ENCODE results near the gene PRIM1. TPM values are rescaled to one million over a fixed set of nuclear protein-coding genes. Genes with fewer than 3 reads are reported as not detected.
A peak's percentile ranks its signal among the peaks of the same experiment; 100 is the strongest.

PRIM1 gene
- total and polyA plus RNA-seq, 4 experiments from 2014 or later = 30.2 to 46.9 (median 39.7) TPM

DNA sequence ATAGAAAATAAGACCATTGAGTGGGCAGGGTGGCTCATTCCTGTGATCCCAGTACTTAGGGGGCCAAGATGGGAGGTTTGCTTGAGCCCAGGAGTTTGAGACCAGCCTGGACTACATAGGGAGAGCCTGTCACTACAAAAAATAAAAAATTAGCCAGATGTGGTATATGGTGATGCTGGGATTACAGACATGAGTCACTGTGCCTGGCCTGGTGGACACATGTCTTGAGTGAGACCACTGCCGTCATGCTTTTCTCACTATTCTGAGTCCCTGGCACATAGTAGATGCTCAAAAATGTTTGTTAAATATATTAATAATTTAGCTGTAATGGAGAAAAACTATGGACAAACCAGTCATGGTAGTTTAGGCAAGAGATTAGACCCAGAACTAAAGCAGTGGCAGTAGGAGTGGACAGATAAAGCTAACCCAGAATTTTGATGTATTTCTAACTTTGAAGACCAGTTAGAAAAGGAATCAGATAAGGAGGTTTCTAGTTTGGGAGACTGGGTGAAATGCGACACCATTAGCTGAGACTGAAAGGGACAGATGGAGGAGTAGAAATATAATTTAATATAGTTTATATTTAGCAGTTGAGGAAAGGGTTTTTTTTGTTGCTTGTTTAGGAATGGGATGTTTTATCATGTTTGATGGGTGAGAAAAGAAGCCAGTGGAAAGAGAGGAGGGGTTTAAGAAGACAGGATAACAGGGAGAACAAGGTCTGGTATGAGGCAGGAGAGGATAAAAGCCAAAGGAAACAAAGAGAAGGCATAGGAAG, 56.6 kb downstream of the PRIM1 start:
- H3K36me3 Mint-ChIP-seq = no peaks in the 10 kb centered on the region
- intact Hi-C loops (cut with micrococcal nuclease) = no loop called here
- H3K4me3 ChIP-seq (ENCODE audit: low read length in 2 of 2) = no peak overlapping the region
- no peak overlapping the region for H3K27ac ChIP-seq (ENCODE audit: low read depth, low read length)
- peak overlapping the region in 3 of 7 donors; percentile 13 to 38 (median 30) for H3K27ac Mint-ChIP-seq
- H3K4me1 Mint-ChIP-seq = peaks cover 0 to 1% (median 0%) of the 10 kb centered on the region in 4 donors
- H3K27me3 ChIP-seq (ENCODE audit: insufficient read depth, low read length) = no peaks in the 10 kb centered on the region
- no peaks in the 10 kb centered on the region for H3K9me3 Mint-ChIP-seq
- no peak overlapping the region for H3K4me3 Mint-ChIP-seq
- no peaks in the 10 kb centered on the region for H3K4me1 ChIP-seq (ENCODE audit: insufficient read depth, low read length)
- no peaks in the 10 kb centered on the region for H3K9me3 ChIP-seq (ENCODE audit: control insufficient read depth in 1 of 2, low read length in 2 of 2)
- H3K36me3 ChIP-seq (ENCODE audit: insufficient read depth, low read length) = no peaks in the 10 kb centered on the region
- POLR2A ChIA-PET (ENCODE audit: partially characterized antibody) = no interaction called here
- CTCF ChIA-PET (ENCODE audit: partially characterized antibody) = no interaction called here
- no peaks in the 10 kb centered on the region for H3K27me3 Mint-ChIP-seq
- DNase-seq = no peak

DNA sequence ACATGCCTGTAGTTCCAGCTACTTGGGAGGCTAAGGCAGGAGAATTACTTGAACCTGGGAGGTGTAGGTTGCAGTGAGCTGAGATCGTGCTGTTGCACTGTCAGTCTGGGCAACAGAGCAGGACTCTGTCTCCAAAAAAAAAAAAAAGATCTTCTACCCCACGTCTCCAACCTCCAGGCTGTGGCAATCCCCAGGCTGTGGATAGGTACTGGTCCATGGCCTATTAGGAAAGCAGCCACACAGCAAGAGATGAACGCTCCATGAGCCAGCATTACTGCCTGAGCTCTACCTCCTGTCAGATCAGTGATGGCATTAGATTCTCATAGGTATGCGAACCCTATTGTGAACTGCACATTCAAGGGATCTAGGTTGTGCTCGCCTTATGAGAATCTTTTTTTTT, 58.0 kb downstream of the PRIM1 start:
- no peak overlapping the region for H3K27ac ChIP-seq (ENCODE audit: low read depth, low read length)
- Mint-ChIP-seq H3K36me3 (no peaks in the 10 kb centered on the region), H3K4me1 (peaks cover 0 to 3% (median 2%) of the 10 kb centered on the region in 4 donors), H3K27me3 (no peaks in the 10 kb centered on the region), H3K9me3 (no peaks in the 10 kb centered on the region), H3K27ac (no peak overlapping the region), H3K4me3 (no peak overlapping the region)
- intact Hi-C loops (cut with micrococcal nuclease) = no loop called here
- H3K9me3 ChIP-seq (ENCODE audit: control insufficient read depth in 1 of 2, low read length in 2 of 2) = no peaks in the 10 kb centered on the region
- no peak for DNase-seq
- ChIA-PET POLR2A (ENCODE audit: partially characterized antibody) (no interaction called here), CTCF (ENCODE audit: partially characterized antibody) (interaction anchor here (0.6 to 0.7 kb wide), 2 partner anchors 17 to 311 kb away, joined by 3 read pairs; no protein-coding TSS in a partner anchor)
- no peaks in the 10 kb centered on the region for H3K27me3 ChIP-seq (ENCODE audit: insufficient read depth, low read length)
- H3K36me3 ChIP-seq (ENCODE audit: insufficient read depth, low read length) = no peaks in the 10 kb centered on the region
- no peak overlapping the region for H3K4me3 ChIP-seq (ENCODE audit: low read length in 2 of 2)
- peaks cover 3% of the 10 kb centered on the region for H3K4me1 ChIP-seq (ENCODE audit: insufficient read depth, low read length)

DNA sequence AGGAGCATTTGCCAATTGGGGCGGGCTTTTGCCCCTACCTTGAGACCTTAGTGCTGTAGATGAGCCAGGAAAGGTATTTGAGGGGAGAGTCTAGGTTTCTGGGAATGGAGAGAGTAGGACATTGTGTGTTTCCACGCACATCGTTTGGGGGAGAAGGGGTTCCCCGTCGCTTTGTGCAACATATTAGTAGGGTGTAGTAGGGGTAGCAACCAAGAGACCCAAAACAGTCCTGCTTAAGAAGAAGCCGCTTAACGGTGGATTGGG, 63.3 kb downstream of the PRIM1 start:
- H3K27ac Mint-ChIP-seq = peak overlapping the region; percentile 96 to 100 (median 100)
- no peaks in the 10 kb centered on the region for H3K36me3 ChIP-seq (ENCODE audit: insufficient read depth, low read length)
- POLR2A ChIA-PET (ENCODE audit: partially characterized antibody) = interaction anchor here (0.7 to 10.9 kb wide), 24 partner anchors 10 to 585 kb away, joined by 3 to 247 read pairs (median 8); partner anchors contain the start of genes ATP5F1B, BAZ2A, NACA and PA2G4
- no peaks in the 10 kb centered on the region for H3K9me3 ChIP-seq (ENCODE audit: control insufficient read depth in 1 of 2, low read length in 2 of 2)
- no peak for DNase-seq
- CTCF ChIA-PET (ENCODE audit: partially characterized antibody) = interaction anchor here (0.7 to 2.3 kb wide), 9 partner anchors 20 to 435 kb away, joined by 3 to 7 read pairs (median 3); partner anchors contain the start of gene NACA
- no peaks in the 10 kb centered on the region for H3K27me3 ChIP-seq (ENCODE audit: insufficient read depth, low read length)
- H3K27ac ChIP-seq (ENCODE audit: low read depth, low read length) = peak overlapping the region; percentile 99
- H3K27me3 Mint-ChIP-seq = no peaks in the 10 kb centered on the region
- H3K4me3 ChIP-seq (ENCODE audit: low read length in 2 of 2) = peak overlapping the region; percentile 83 to 99
- H3K4me1 Mint-ChIP-seq = peaks cover 16 to 48% (median 24%) of the 10 kb centered on the region in 4 donors
- H3K4me3 Mint-ChIP-seq = peak overlapping the region; percentile 99 to 100 (median 100)
- peaks cover 36% of the 10 kb centered on the region for H3K4me1 ChIP-seq (ENCODE audit: insufficient read depth, low read length)
- no peaks in the 10 kb centered on the region for H3K9me3 Mint-ChIP-seq
- H3K36me3 Mint-ChIP-seq = peaks cover 12 to 34% of the 10 kb centered on the region in 2 donors
- intact Hi-C loops (cut with micrococcal nuclease) = loop anchor here (1.0 to 5.0 kb wide), 8 partner anchors 37 to 561 kb away; partner anchors contain the start of genes BAZ2A, ESYT1, NACA and NEMP1

DNA sequence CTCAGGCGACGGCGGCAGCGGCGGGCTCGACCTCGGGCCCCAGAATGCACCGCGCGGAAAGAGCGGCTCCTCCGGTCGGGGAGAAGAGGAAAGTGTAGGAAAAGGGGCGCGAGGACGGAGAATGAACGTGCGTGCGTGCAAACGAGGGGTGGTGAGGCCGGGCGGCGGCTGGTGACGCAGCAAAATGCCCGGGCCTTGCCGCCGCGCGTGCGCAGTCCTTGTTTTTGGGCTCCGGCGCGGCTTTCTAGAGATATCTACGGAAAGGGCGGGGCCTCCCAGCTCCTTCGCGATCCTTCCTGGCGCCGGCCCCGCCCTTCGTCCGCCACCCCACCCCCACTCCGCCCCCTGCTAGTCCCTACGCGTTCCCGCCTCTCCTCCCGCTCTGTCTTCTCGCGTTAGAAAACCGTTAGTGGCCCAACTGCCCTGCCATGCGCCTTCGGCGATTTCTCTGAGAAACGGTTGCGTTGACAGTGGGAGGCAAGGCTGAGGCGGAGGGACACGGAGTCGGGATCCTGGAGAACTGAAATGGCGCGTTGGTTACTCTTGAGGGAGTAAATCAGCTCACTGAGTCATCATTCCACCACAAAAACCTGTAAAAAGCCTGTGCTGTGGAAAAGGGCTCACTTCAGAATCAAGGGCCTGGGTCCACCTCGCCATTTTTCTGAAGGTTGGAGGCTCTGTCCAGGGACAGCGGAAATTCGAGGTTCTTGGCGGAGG, 63.8 kb downstream of the PRIM1 start, which contains the start of gene PTGES3:
PTGES3 (minus strand) TSS at position 156 of the 717 bp plus-strand sequence. CDS start 285 bp downstream, outside the sequence.
- peak within 1 kb of the TSS; percentile 99 to 100 (median 100) for H3K4me3 Mint-ChIP-seq
- H3K4me1 ChIP-seq (ENCODE audit: insufficient read depth, low read length) = peaks cover 36% of the 10 kb centered on the region
- POLR2A ChIA-PET (ENCODE audit: partially characterized antibody) = interaction anchor here (0.6 to 10.9 kb wide), 30 partner anchors 10 to 742 kb away, joined by 3 to 247 read pairs (median 6); partner anchors contain the start of genes ATP5F1B, BAZ2A, IL23A and LRP1
- no peaks in the 10 kb centered on the region for H3K9me3 Mint-ChIP-seq
- H3K9me3 ChIP-seq (ENCODE audit: control insufficient read depth in 1 of 2, low read length in 2 of 2) = no peaks in the 10 kb centered on the region
- no peaks in the 10 kb centered on the region for H3K27me3 ChIP-seq (ENCODE audit: insufficient read depth, low read length)
- DNase-seq = peak; percentile 97 to 98 (median 98)
- no peaks in the 10 kb centered on the region for H3K27me3 Mint-ChIP-seq
- H3K4me1 Mint-ChIP-seq = peaks cover 16 to 51% (median 25%) of the 10 kb centered on the region in 4 donors
- H3K36me3 Mint-ChIP-seq = peaks cover 12 to 35% of the 10 kb centered on the region in 2 donors
- peak within 1 kb of the TSS; percentile 99 for H3K27ac ChIP-seq (ENCODE audit: low read depth, low read length)
- CTCF ChIA-PET (ENCODE audit: partially characterized antibody) = interaction anchor here (0.7 to 2.3 kb wide), 8 partner anchors 32 to 436 kb away, joined by 3 to 7 read pairs (median 3); partner anchors contain the start of gene NACA
- H3K4me3 ChIP-seq (ENCODE audit: low read length in 2 of 2) = peak within 1 kb of the TSS; percentile 83 to 99
- peak within 1 kb of the TSS; percentile 96 to 100 (median 100) for H3K27ac Mint-ChIP-seq
- no peaks in the 10 kb centered on the region for H3K36me3 ChIP-seq (ENCODE audit: insufficient read depth, low read length)
- intact Hi-C loops (cut with micrococcal nuclease) = loop anchor here (1.0 to 5.0 kb wide), 8 partner anchors 37 to 561 kb away; partner anchors contain the start of genes BAZ2A, ESYT1, NACA and NEMP1

DNA sequence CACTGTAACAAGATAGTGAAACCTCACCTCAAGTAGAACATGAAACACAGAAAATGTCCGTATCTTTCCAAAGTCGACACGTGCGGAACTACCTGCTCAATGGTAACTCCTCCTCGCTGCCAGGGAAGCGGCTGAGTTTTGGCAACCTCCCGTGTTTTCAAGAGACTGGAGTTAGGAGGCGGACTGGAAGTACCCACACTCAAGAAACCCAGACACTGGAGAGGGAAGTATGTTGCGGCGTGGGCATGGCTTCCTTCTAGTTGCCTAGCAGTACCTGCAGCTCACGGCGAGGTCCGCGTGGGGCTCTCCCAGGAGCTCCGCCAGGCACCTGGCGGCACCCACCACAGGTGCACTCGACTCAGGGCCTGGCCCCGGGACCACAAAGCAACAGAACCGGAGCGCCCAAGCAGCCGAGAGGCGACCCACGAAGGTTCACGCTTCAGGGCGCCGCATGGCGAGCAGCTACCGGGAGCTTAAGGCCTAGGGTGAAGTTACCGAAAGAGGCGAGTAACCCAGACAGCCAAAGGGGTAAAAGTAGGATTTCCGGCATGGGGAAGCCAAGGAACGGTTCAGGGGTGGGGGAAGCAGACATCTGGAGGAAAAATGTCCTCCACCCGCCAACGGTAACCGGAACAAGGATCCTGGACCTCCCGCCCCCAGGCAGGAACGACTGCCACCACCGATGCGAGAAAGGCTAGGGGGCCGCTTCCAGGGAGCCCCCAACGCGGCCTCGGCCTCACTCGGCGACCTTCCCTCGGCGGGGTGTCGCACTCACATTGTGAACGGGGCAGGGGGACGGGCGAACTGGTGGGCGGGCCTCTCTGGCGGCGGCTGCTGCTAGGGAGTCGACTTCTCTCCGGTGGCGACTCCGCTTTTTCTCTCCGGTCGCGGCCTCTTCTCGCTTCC, 64.6 kb downstream of the PRIM1 start:
- Histone ChIP-seq H3K4me1 (ENCODE audit: insufficient read depth, low read length) (peaks cover 43% of the 10 kb centered on the region), H3K27me3 (ENCODE audit: insufficient read depth, low read length) (no peaks in the 10 kb centered on the region), H3K4me3 (ENCODE audit: low read length in 2 of 2) (peak overlapping the region; percentile 61 to 99), H3K27ac (ENCODE audit: low read depth, low read length) (peak overlapping the region; percentile 99), H3K9me3 (ENCODE audit: control insufficient read depth in 1 of 2, low read length in 2 of 2) (no peaks in the 10 kb centered on the region), H3K36me3 (ENCODE audit: insufficient read depth, low read length) (no peaks in the 10 kb centered on the region)
- H3K36me3 Mint-ChIP-seq = peaks cover 12 to 39% of the 10 kb centered on the region in 2 donors
- ChIA-PET POLR2A (ENCODE audit: partially characterized antibody) (interaction anchor here (0.6 to 10.9 kb wide), 26 partner anchors 9 to 743 kb away, joined by 3 to 247 read pairs (median 6); partner anchors contain the start of genes ATP5F1B, BAZ2A, IL23A and LRP1), CTCF (ENCODE audit: partially characterized antibody) (interaction anchor here (1.3 to 2.3 kb wide), 5 partner anchors 13 to 424 kb away, joined by 3 to 7 read pairs (median 4); no protein-coding TSS in a partner anchor)
- H3K9me3 Mint-ChIP-seq = no peaks in the 10 kb centered on the region
- peaks cover 16 to 57% (median 29%) of the 10 kb centered on the region in 4 donors for H3K4me1 Mint-ChIP-seq
- DNase-seq = peak; percentile 66 to 84 (median 73)
- no peaks in the 10 kb centered on the region for H3K27me3 Mint-ChIP-seq
- H3K4me3 Mint-ChIP-seq = peak overlapping the region; percentile 99 to 100 (median 100)
- H3K27ac Mint-ChIP-seq = peak overlapping the region; percentile 96 to 100 (median 100)
- intact Hi-C loops (cut with micrococcal nuclease) = loop anchor here (1.0 to 5.0 kb wide), 8 partner anchors 38 to 560 kb away; partner anchors contain the start of genes BAZ2A, ESYT1, NACA and NEMP1

DNA sequence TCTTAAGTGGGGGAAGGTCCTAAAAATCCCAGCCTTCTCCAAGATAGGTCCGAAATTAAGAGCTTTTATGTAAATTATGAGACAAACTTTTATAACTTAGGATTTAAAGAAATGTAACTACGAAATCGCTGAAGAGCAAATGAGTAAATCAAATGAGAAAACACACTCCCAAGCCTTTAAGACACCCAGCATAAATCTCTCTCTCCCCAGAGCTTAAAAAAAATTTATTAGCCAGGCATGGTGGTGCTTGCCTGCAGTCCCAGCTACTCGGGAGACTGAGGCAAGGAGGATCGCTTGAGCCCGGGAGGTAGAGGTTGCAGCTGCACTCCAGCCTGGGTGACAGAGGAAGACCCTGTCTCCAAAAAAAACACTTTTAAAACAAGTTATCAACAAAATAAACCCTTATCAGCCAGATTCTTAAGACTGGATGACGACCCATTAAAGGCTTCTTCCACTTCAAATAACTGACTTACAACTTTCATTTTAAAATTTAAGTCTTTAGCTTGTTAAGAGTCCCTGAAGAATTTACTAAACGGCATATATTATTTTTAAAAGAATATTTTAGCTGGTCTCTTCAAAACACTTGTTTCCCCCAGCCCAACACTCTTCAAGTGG, 67.3 kb downstream of the PRIM1 start:
- H3K27ac ChIP-seq (ENCODE audit: low read depth, low read length) = peak overlapping the region; percentile 99
- ChIA-PET POLR2A (ENCODE audit: partially characterized antibody) (interaction anchor here (0.6 to 10.9 kb wide), 15 partner anchors 8 to 836 kb away, joined by 3 to 247 read pairs (median 6); partner anchors contain the start of genes ATP5F1B, BAZ2A, NACA and PRIM1), CTCF (ENCODE audit: partially characterized antibody) (interaction anchor here (0.7 to 4.7 kb wide), 8 partner anchors 8 to 56 kb away, joined by 3 to 40 read pairs (median 4); partner anchors contain the start of genes ATP5F1B and NACA)
- intact Hi-C loops (cut with micrococcal nuclease) = loop anchor here (1.0 to 5.0 kb wide), 5 partner anchors 48 to 558 kb away; partner anchors contain the start of genes ESYT1, NEMP1 and STAT6
- no peaks in the 10 kb centered on the region for H3K27me3 ChIP-seq (ENCODE audit: insufficient read depth, low read length)
- peak overlapping the region; percentile 91 to 100 (median 100) for H3K4me3 Mint-ChIP-seq
- no peaks in the 10 kb centered on the region for H3K9me3 ChIP-seq (ENCODE audit: control insufficient read depth in 1 of 2, low read length in 2 of 2)
- peak overlapping the region; percentile 96 to 100 (median 100) for H3K27ac Mint-ChIP-seq
- peak overlapping the region; percentile 33 to 76 for H3K4me3 ChIP-seq (ENCODE audit: low read length in 2 of 2)
- DNase-seq = peak in 3 of 5 donors; percentile 32 to 38 (median 33)
- peaks cover 24 to 76% (median 46%) of the 10 kb centered on the region in 4 donors for H3K4me1 Mint-ChIP-seq
- no peaks in the 10 kb centered on the region for H3K27me3 Mint-ChIP-seq
- no peaks in the 10 kb centered on the region for H3K36me3 ChIP-seq (ENCODE audit: insufficient read depth, low read length)
- no peaks in the 10 kb centered on the region for H3K9me3 Mint-ChIP-seq
- H3K4me1 ChIP-seq (ENCODE audit: insufficient read depth, low read length) = peaks cover 70% of the 10 kb centered on the region
- H3K36me3 Mint-ChIP-seq = peaks cover 15 to 46% of the 10 kb centered on the region in 2 donors

Measured in CD4-positive, alpha-beta memory T cell (primary cell).